Ovary (tissue), 9 donors: ENCODE measurements around the gene CHN2. TPM values are rescaled to one million over a fixed set of nuclear protein-coding genes. Genes with fewer than 3 reads are reported as not detected.

ENCODE experiments used
- DNase-seq, 5 donors: peaks; one replicate each; pipeline ENCODE4 v3.0.0-alpha.2; 2019 to 2020
- H3K27ac ChIP-seq, 2 donors: fragments of 200-600 bp; one replicate each; pipeline versions ENCODE4 v1.5.1 to v1.8.0; 2019 to 2022
- H3K27me3 ChIP-seq: fragments of 200-600 bp; one replicate; pipeline ENCODE4 v1.8.0; 2022
- H3K36me3 ChIP-seq: fragments of 200-600 bp; sonication (generic); one replicate; pipeline ENCODE4 v1.5.1; 2019
- H3K4me1 ChIP-seq: one replicate; pipeline ENCODE4 v1.8.1; 2013; ENCODE audit warnings: mild to moderate bottlenecking, moderate library complexity; ENCODE audit not compliant: insufficient read depth
- H3K4me3 ChIP-seq: fragments of 200-600 bp; sonication (generic); one replicate; pipeline ENCODE4 v1.5.1; 2017
- H3K9me3 ChIP-seq, 2 donors: fragments of 200-600 bp in 1 of 2; sonication (generic) in 1 of 2; one replicate each; pipeline versions ENCODE4 v1.5.1 to v1.8.1; 2013 to 2019; ENCODE audit warnings: mild to moderate bottlenecking in 1 of 2, moderate library complexity in 1 of 2
- EP300 ChIP-seq: sonication (generic); formaldehyde crosslinking; IDR thresholded peaks from one replicate; pipeline ENCODE4 v1.6.1; 2017; ENCODE audit warnings: antibody characterized with exemption
- POLR2A ChIP-seq: fragments of 450-650 bp; IDR thresholded peaks from one replicate; pipeline ENCODE4 v1.6.1; 2017; ENCODE audit warnings: antibody characterized with exemption, mild to moderate bottlenecking, moderate library complexity
- WGBS, 3 donors: extraction: QIAGEN DNeasy Blood & Tissue Kit in 1 of 3; methylation state at CpG; one replicate each; pipeline versions ENCODE4 v1.1.5 to v1.1.7; 2013 to 2017; 5-methylcytosine and 5-hydroxymethylcytosine counted together
- intact Hi-C, 4 donors: fragments of 100-400 bp; cut with DNase I; formaldehyde crosslinking; loops; one replicate each; pipeline versions ENCODE4 v1.11.0 to v1.15.1; 2022 to 2023
- polyA plus RNA-seq, 2 donors: library from polyadenylated mRNA; stranded (reverse); fragments of 200-250 nt in 1 of 2; fragments of 350-450 nt in 1 of 2; fragmentation: Illumina TruSeq in 1 of 2; extraction: RNeasy Lipid Tissue Mini Kit (QIAGEN cat#74804) in 1 of 2; gene quantifications; one replicate each; pipeline ENCODE4 v1.2.3, GENCODE V29; 2013 to 2014
- total RNA-seq, 7 donors: library from RNA; depleted of rRNA in 2 of 7; stranded (reverse); fragments of >200 nt in 2 of 7; fragmentation: NEBNext Ultra II Directional in 3 of 7; extraction: Animal tissue kit (Norgen Biotek cat#: 25700) in 3 of 7; gene quantifications; one replicate each; pipeline versions ENCODE4 v1.1.0 to v1.2.4, GENCODE V29; 2016 to 2023
- TF ChIP-seq, protein P1 (sequence below), 3 donors: fragments of 450-650 bp in 2 of 3; fragments of 200-600 bp in 1 of 3; IDR thresholded peaks; one replicate each; pipeline versions ENCODE4 v1.5.1 to v1.8.0; 2016 to 2022; ENCODE audit warnings: antibody characterized with exemption in 3 of 3, mild to moderate bottlenecking in 1 of 3
- donor health status: DM: no; HTN: no; CAD: no; lungs with moderate emphysema.
- donor health status: DM: no; HTN: no; CAD: no.
- donor health status: Bipolar disorder and iron deficiency.
- donor health status: DM: yes; HTN: yes; CAD: no.
- donor health status: DM: no; HTN: no; CAD: no.
- donor health status: DM: yes; HTN: yes; CAD: no.

Gene CHN2
- total and polyA plus RNA-seq, 9 donors, result 17.9 to 32.6 (median 22.3) TPM

DNA sequence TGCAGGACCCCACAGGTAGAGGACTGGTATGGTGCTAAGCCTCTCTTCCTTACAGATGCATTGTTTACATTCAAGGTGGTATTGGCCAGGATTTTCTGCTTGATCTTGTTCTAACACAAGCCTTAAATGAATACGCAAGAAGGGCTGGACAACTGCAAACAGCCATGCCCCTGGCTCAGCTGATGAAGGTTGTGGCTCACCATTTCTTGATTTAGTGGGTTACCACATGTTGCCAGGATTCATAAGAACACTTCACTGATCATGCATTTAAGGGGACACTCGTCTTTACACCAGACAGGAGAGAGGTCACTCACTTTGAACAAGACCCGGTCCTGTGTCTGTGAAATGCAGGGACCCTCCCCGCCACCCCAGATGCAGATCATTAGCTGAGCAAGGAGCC lies 82.2 kb downstream of the CHN2 start:
- WGBS, 3 donors, result 85 to 96% (median 95%) methylated on average over 4 of the region's 4 CpGs
- intact Hi-C loops, result no loop called here

DNA sequence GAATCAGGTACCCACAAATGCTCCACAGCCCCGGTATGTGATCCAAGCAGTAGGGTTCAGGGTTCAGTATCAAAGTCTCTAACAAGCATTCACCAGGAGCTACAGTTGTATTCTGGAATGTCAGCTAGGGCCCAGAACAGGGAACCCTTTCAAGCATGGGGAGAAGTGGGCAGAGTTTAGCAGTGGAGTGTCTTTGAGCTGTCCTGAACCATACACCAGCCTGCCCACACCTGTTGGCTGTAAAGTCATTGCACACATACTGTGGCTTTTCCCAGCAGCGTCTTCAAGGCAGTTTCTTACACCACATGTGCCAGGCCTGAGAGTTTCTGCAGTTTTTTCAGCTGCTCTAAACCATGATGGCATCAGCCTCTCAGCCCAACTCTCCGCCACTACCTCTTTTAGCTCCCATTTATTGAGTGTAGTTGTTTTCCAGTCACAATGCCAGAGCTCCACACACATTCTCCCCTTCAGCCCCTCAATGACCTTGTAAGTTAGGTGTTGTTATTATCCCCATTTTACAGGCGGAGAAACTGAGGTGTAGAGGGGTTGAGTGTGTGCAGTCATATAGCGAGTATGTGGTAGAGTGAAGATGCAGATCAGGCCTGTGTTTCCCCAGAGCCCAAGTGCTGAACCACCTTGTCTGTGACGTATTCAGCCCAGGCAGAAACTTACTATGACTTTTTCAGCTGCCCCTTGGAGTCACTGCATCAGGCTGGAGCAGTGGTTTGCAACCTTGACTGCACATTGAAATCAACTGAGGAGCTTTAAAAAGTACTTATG lies 83.1 kb downstream of the CHN2 start:
- Histone ChIP-seq H3K9me3 (no peaks in the 10 kb centered on the region), H3K4me1 (peaks cover 2% of the 10 kb centered on the region), H3K27ac (no peak overlapping the region), H3K4me3 (no peak overlapping the region), H3K27me3 (no peaks in the 10 kb centered on the region), H3K36me3 (no peaks in the 10 kb centered on the region)
- DNase-seq, result no peak
- TF ChIP-seq POLR2A (no peak), EP300 (no peak)
- TF ChIP-seq, protein P1, sequence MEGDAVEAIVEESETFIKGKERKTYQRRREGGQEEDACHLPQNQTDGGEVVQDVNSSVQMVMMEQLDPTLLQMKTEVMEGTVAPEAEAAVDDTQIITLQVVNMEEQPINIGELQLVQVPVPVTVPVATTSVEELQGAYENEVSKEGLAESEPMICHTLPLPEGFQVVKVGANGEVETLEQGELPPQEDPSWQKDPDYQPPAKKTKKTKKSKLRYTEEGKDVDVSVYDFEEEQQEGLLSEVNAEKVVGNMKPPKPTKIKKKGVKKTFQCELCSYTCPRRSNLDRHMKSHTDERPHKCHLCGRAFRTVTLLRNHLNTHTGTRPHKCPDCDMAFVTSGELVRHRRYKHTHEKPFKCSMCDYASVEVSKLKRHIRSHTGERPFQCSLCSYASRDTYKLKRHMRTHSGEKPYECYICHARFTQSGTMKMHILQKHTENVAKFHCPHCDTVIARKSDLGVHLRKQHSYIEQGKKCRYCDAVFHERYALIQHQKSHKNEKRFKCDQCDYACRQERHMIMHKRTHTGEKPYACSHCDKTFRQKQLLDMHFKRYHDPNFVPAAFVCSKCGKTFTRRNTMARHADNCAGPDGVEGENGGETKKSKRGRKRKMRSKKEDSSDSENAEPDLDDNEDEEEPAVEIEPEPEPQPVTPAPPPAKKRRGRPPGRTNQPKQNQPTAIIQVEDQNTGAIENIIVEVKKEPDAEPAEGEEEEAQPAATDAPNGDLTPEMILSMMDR (IDR thresholded peaks at IDR 0.05), result no peak
- WGBS, 3 donors, result 90 to 94% (median 91%) methylated on average over 6 of the region's 6 CpGs
- intact Hi-C loops, result no loop called here

More for the DNA sequence above, 82.2 kb downstream of the CHN2 start:
- TF ChIP-seq, protein P1 (IDR thresholded peaks at IDR 0.05), result no peak
- no peak for TF ChIP-seq EP300
- TF ChIP-seq POLR2A, result no peak
- no peaks in the 10 kb centered on the region for H3K9me3 ChIP-seq
- no peak overlapping the region for H3K27ac ChIP-seq
- no peaks in the 10 kb centered on the region for H3K27me3 ChIP-seq
- H3K4me3 ChIP-seq, result no peak overlapping the region
- no peak for DNase-seq
- H3K36me3 ChIP-seq, result no peaks in the 10 kb centered on the region
- H3K4me1 ChIP-seq, result peaks cover 2% of the 10 kb centered on the region

DNA sequence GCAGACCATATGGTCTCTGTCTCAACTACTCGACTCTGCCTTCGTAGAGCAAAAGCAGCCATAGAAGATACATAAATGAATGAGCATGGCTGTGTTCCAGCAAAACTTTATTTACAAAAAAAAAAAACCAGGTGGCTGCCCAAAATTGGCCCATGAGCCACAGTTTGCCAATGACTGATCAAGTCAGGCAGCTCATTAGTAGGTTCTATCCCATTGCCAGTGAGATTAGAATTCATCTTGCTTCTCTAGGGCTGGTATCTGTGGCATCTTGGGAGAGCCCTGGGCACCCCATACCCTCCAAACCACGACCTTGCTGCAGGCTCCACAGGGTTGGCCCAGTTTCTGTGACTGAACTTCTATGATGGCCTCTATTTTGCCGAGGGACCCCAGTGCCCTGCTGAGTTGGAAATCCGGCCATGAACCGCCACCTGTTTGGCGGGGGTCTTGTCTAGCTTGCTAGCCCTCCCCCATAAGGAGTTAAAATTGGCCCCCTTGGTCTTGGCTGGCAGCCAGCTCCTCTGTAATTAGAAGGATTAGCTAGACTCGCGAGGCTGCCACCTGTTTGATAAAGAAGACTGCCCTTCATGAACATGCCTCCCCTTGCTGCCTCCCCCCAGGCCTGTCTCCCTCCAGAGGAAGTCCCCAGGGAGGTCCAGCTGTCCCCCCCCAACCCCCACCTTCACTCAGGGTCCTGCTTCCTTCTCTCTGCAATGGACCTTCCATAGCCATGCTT lies 83.9 kb downstream of the CHN2 start:
- WGBS, 3 donors, result 65 to 68% (median 68%) methylated on average over 9 of the region's 9 CpGs
- intact Hi-C loops, result no loop called here
- TF ChIP-seq POLR2A (no peak), EP300 (no peak)
- TF ChIP-seq, protein P1 (IDR thresholded peaks at IDR 0.05), result no peak
- DNase-seq, result no peak
- H3K27me3 ChIP-seq, result no peaks in the 10 kb centered on the region
- H3K9me3 ChIP-seq, result no peaks in the 10 kb centered on the region
- peaks cover 2% of the 10 kb centered on the region for H3K4me1 ChIP-seq
- no peaks in the 10 kb centered on the region for H3K36me3 ChIP-seq
- H3K27ac ChIP-seq, result no peak overlapping the region
- H3K4me3 ChIP-seq, result no peak overlapping the region

GRCh38 chr7:29281782-29282541 lies 87.4 kb downstream of the CHN2 start:
- no peaks in the 10 kb centered on the region for H3K9me3 ChIP-seq
- WGBS, 3 donors, result 46 to 57% (median 50%) methylated on average over 12 of the region's 12 CpGs
- TF ChIP-seq, protein P1 (IDR thresholded peaks at IDR 0.05), result no peak
- TF ChIP-seq POLR2A, result no peak
- no peak for TF ChIP-seq EP300
- no peaks in the 10 kb centered on the region for H3K27me3 ChIP-seq
- no peaks in the 10 kb centered on the region for H3K36me3 ChIP-seq
- H3K4me1 ChIP-seq, result no peaks in the 10 kb centered on the region
- H3K4me3 ChIP-seq, result no peak overlapping the region
- H3K27ac ChIP-seq, result no peak overlapping the region
- intact Hi-C loops, result no loop called here
- DNase-seq, result no peak
